Esophagus (tissue), 2 donors: ENCODE measurements around the gene STPG4. TPM values are rescaled to one million over a fixed set of nuclear protein-coding genes. Genes with fewer than 3 reads are reported as not detected.
A peak's percentile ranks its signal among the peaks of the same experiment; 100 is the strongest.
"Not testable (repeated sequence)": the region's sequence is repeated elsewhere in the genome, so short reads cannot be mapped to it uniquely, and the experiment has no call there.

Source experiments
- H3K27ac ChIP-seq, 2 donors: one replicate each; pipeline ENCODE4 v1.5.1; 2013; ENCODE audit warnings: low read depth in 2 of 2, mild to moderate bottlenecking in 2 of 2, inconsistent platforms in 1 of 2, low read length in 1 of 2, moderate library complexity in 1 of 2
- H3K27me3 ChIP-seq, 2 donors: one replicate each; pipeline ENCODE4 v1.6.1; 2013; ENCODE audit warnings: low read length in 2 of 2, control low read depth in 1 of 2, mild to moderate bottlenecking in 1 of 2; ENCODE audit not compliant: insufficient read depth in 2 of 2, control insufficient read depth in 1 of 2
- H3K36me3 ChIP-seq, 2 donors: one replicate each; pipeline ENCODE4 v1.6.1; 2013; ENCODE audit warnings: low read length in 1 of 2; ENCODE audit not compliant: control insufficient read depth in 2 of 2, insufficient read depth in 2 of 2
- H3K4me1 ChIP-seq, 2 donors: one replicate each; pipeline ENCODE4 v1.6.1; 2013; ENCODE audit warnings: low read length in 1 of 2; ENCODE audit not compliant: control insufficient read depth in 2 of 2, insufficient read depth in 2 of 2
- H3K4me3 ChIP-seq, 2 donors: one replicate each; pipeline ENCODE4 v1.5.1; 2013; ENCODE audit warnings: low read length in 2 of 2, mild to moderate bottlenecking in 2 of 2, low read depth in 1 of 2, moderate library complexity in 1 of 2
- H3K9me3 ChIP-seq, 2 donors: one replicate each; pipeline ENCODE4 v1.6.1; 2013; ENCODE audit warnings: mild to moderate bottlenecking in 2 of 2, low read depth in 1 of 2, low read length in 1 of 2, moderate library complexity in 1 of 2; ENCODE audit not compliant: control insufficient read depth in 2 of 2, insufficient read depth in 1 of 2
- WGBS, 2 donors: extraction: QIAGEN DNeasy Blood & Tissue Kit; methylation state at CpG; one replicate each; pipeline ENCODE4 v1.1.7; 2013; 5-methylcytosine and 5-hydroxymethylcytosine counted together
- polyA plus RNA-seq, 2 donors: library from polyadenylated mRNA; stranded (reverse); fragments of 200-250 nt; gene quantifications; one replicate each; pipeline ENCODE4 v1.2.3, GENCODE V29; 2013
- donor health status: healthy with polysubstance abuse.
- donor health status: Bipolar disorder and iron deficiency.

The STPG4 gene
- polyA plus RNA-seq, 2 donors, result not detected

DNA sequence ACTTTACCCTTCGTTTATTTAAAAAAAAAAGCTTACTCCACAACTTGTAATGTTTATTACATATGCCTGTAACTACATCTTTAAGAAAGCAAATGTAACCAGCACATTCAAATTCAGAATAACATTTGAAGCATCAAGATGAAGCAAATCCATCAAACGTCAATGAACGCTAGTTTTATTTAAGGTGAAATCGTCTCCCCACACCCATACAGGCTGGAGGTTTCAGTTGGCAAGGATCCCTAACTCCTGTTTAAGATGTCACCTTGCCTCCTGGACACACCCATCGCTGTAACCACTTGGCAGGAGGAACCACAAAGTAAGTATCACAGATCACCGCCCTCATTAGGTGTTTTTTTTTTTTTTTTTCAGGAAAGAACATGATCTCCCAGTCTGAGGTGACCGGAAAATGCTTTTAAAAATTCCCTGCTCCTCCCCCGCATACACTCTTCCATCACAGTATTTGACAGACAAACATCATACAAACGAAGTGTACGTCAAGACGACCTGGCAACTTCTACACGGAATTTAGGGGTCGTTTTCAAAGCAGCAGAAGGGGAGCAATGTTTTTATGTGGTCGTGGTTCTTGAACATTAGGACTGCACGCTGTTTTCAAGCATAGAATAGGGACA is 19.7 kb upstream of the STPG4 start:
- H3K36me3 ChIP-seq, result no peaks in the 10 kb centered on the region
- H3K4me1 ChIP-seq, result no peaks in the 10 kb centered on the region
- H3K27ac ChIP-seq, result peak overlapping the region; percentile 100
- H3K9me3 ChIP-seq, result no peaks in the 10 kb centered on the region
- H3K27me3 ChIP-seq, result no peaks in the 10 kb centered on the region
- WGBS, 2 donors, result 0 to 1% methylated on average over 15 of the region's 15 CpGs
- H3K4me3 ChIP-seq, result peak overlapping the region; percentile 96

DNA sequence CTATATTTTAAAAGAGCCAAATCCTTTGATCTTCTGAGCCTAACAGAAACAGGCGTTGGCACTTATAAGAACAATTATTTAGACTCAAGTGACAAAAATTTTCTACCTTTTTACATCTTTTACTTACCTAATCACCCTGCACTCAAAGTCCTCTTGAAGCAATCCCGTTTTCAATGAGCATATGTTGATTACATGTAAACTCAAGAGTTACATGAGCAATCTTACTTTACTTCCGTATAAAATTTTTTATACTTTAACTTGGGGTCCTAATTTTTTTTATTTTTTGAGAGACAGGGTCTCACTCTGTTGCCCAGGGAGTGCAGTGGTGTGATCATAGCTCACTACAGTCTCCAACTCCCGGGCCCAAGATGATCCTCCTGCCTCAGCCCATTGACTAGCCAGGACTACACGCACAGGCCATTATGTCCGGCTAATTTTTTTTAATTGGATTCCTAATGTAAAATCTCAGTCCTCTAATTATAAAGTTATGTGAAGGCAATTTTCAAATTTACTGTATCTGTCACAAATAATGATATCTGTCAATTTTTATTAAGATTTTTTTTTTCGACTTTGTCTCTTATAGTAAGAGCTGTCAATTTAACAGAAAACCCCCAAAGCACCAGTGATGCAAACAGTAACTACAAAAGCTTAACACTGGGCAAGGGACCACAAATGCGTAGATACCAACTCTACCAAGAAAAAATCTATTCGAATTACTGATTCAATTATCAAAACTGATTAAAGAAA is 19.1 kb upstream of the STPG4 start:
- Histone ChIP-seq H3K27me3 (no peaks in the 10 kb centered on the region), H3K9me3 (no peaks in the 10 kb centered on the region), H3K4me3 (peak overlapping the region in 1 of 2 donors; percentile 96), H3K36me3 (no peaks in the 10 kb centered on the region), H3K4me1 (no peaks in the 10 kb centered on the region), H3K27ac (peak overlapping the region; percentile 75 to 79)
- 16 to 20% methylated on average over 9 of the region's 9 CpGs for WGBS, 2 donors

- no peaks in the 10 kb centered on the region for H3K36me3 ChIP-seq
- H3K27ac ChIP-seq, result peak overlapping the region in 1 of 2 donors; percentile 4
- no peaks in the 10 kb centered on the region for H3K9me3 ChIP-seq
- peak overlapping the region in 1 of 2 donors; percentile 7 for H3K4me3 ChIP-seq
- 42 to 56% methylated on average over 3 of the region's 3 CpGs for WGBS, 2 donors
- no peaks in the 10 kb centered on the region for H3K27me3 ChIP-seq
- H3K4me1 ChIP-seq, result no peaks in the 10 kb centered on the region
These were observed 18.0 kb upstream of the STPG4 start for GRCh38 chr2:47172922-47173695.

GRCh38 chr2:47172156-47172921 is 17.2 kb upstream of the STPG4 start:
- no peaks in the 10 kb centered on the region for H3K27me3 ChIP-seq
- H3K36me3 ChIP-seq, result no peaks in the 10 kb centered on the region
- H3K4me3 ChIP-seq, result no peak overlapping the region
- 37 to 48% methylated on average over 9 of the region's 9 CpGs for WGBS, 2 donors
- H3K27ac ChIP-seq, result peak overlapping the region in 1 of 2 donors; percentile 42
- no peaks in the 10 kb centered on the region for H3K9me3 ChIP-seq
- H3K4me1 ChIP-seq, result no peaks in the 10 kb centered on the region

GRCh38 chr2:47169784-47170183 is 14.7 kb upstream of the STPG4 start:
- Histone ChIP-seq H3K36me3 (no peaks in the 10 kb centered on the region), H3K9me3 (no peaks in the 10 kb centered on the region), H3K4me1 (no peaks in the 10 kb centered on the region), H3K27me3 (no peaks in the 10 kb centered on the region), H3K4me3 (no peak overlapping the region), H3K27ac (no peak overlapping the region)
- 63% methylated on average over 2 of the region's 2 CpGs for WGBS, 2 donors

DNA sequence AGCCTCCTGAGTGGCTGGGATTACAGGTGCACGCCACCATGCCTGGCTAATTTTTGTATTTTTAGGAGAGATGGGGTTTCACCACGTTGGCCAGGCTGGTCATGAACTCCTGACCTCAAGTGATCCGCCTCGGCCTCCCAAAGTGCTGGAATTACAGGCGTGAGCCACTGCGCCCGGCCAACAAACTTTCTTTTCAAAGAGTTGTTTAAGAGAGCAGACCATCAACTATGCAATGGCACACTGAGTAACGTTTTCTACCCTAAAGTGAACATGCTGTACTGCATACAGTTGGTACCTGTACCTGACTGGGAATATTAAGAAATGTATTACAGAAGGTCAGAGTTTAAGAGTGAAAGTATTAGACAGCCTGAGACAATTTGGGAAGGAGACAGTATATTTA is 13.8 kb upstream of the STPG4 start:
- not testable (repeated sequence) for H3K4me1 ChIP-seq, H3K36me3 ChIP-seq, H3K4me3 ChIP-seq, H3K27me3 ChIP-seq, H3K27ac ChIP-seq, H3K9me3 ChIP-seq
- WGBS, 2 donors, result 70 to 71% methylated on average over 8 of the region's 8 CpGs

- Histone ChIP-seq H3K9me3 (no peaks in the 10 kb centered on the region), H3K4me1 (no peaks in the 10 kb centered on the region), H3K36me3 (no peaks in the 10 kb centered on the region), H3K27ac (no peak overlapping the region), H3K27me3 (no peaks in the 10 kb centered on the region), H3K4me3 (no peak overlapping the region)
- 88 to 89% methylated on average over 5 of the region's 5 CpGs for WGBS, 2 donors
These were observed 12.0 kb upstream of the STPG4 start for GRCh38 chr2:47167149-47167548.

GRCh38 chr2:47165001-47165555 is 10.0 kb upstream of the STPG4 start:
- no peak overlapping the region for H3K27ac ChIP-seq
- no peaks in the 10 kb centered on the region for H3K4me1 ChIP-seq
- no peak overlapping the region for H3K4me3 ChIP-seq
- no peaks in the 10 kb centered on the region for H3K9me3 ChIP-seq
- no peaks in the 10 kb centered on the region for H3K36me3 ChIP-seq
- H3K27me3 ChIP-seq, result no peaks in the 10 kb centered on the region

- Histone ChIP-seq H3K9me3 (no peaks in the 10 kb centered on the region), H3K27me3 (no peaks in the 10 kb centered on the region), H3K27ac (no peak overlapping the region), H3K4me1 (no peaks in the 10 kb centered on the region), H3K4me3 (no peak overlapping the region), H3K36me3 (peaks cover 0 to 4% of the 10 kb centered on the region in 2 donors)
- 67 to 87% methylated on average over 3 of the region's 3 CpGs for WGBS, 2 donors
These were observed 7.7 kb upstream of the STPG4 start for GRCh38 chr2:47162780-47163179.
